Vagina (tissue), 2 donors: ENCODE results near the gene PRKAR1B.

Experiments used
- POLR2A ChIP-seq, 2 donors: fragments of 450-650 bp; IDR thresholded peaks; one replicate each; pipeline ENCODE4 v1.6.1; 2017; ENCODE audit warnings: antibody characterized with exemption in 2 of 2, mild to moderate bottlenecking in 2 of 2, moderate library complexity in 2 of 2
- POLR2AphosphoS5 ChIP-seq, 2 donors: sonication (generic); formaldehyde crosslinking; IDR thresholded peaks; one replicate each; pipeline ENCODE4 v1.9.0; 2017; ENCODE audit warnings: antibody characterized with exemption in 2 of 2, mild to moderate bottlenecking in 2 of 2, low read depth in 1 of 2; ENCODE audit not compliant: insufficient read depth in 1 of 2
- TF ChIP-seq, protein P1 (sequence below), 3 experiments: fragments of 450-650 bp in 2 of 3; fragments of 200-600 bp in 1 of 3; sonication (generic) in 1 of 3; IDR thresholded peaks; one replicate each; pipeline ENCODE4 v1.5.1; 2017 to 2019; ENCODE audit warnings: antibody characterized with exemption in 3 of 3, mild to moderate bottlenecking in 2 of 3, moderate library complexity in 2 of 3

- TF ChIP-seq, protein P1, sequence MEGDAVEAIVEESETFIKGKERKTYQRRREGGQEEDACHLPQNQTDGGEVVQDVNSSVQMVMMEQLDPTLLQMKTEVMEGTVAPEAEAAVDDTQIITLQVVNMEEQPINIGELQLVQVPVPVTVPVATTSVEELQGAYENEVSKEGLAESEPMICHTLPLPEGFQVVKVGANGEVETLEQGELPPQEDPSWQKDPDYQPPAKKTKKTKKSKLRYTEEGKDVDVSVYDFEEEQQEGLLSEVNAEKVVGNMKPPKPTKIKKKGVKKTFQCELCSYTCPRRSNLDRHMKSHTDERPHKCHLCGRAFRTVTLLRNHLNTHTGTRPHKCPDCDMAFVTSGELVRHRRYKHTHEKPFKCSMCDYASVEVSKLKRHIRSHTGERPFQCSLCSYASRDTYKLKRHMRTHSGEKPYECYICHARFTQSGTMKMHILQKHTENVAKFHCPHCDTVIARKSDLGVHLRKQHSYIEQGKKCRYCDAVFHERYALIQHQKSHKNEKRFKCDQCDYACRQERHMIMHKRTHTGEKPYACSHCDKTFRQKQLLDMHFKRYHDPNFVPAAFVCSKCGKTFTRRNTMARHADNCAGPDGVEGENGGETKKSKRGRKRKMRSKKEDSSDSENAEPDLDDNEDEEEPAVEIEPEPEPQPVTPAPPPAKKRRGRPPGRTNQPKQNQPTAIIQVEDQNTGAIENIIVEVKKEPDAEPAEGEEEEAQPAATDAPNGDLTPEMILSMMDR (IDR thresholded peaks at IDR 0.05) = no peak
- TF ChIP-seq POLR2AphosphoS5 (IDR thresholded peaks at IDR 0.05; ENCODE audit: insufficient read depth in 1 of 2, low read depth in 1 of 2) (peak in 1 of 2 donors; percentile 51), POLR2A (IDR thresholded peaks at IDR 0.05) (no peak)
These were observed 61.9 kb downstream of the PRKAR1B start for GRCh38 chr7:664997-665735.
